Measurements from ENCODE around the gene EI24. TPM values are rescaled to one million over a fixed set of nuclear protein-coding genes. Genes with fewer than 3 reads are reported as not detected.

EI24 gene
- total and polyA plus RNA-seq, 2 of the 4 experiments (the other 2 are of a cell fraction): 89.7 to 95.9 TPM

GRCh38 chr11:125583496-125583895 lies 14.2 kb downstream of the EI24 start:
- no peak for DNase-seq
- Histone ChIP-seq H3K56ac (ENCODE audit: extremely low read depth, insufficient read depth, low read length) (no peak overlapping the region), H2AFZ (replicated peaks; ENCODE audit: low read length, poor library complexity) (no peak overlapping the region), H3K27ac (ENCODE audit: insufficient read depth, low read length) (no peak overlapping the region), H3K36me3 (ENCODE audit: control insufficient read depth, insufficient read depth, low read length) (peaks cover 25% of the 10 kb centered on the region), H3K23ac (ENCODE audit: low read depth, low read length) (no peak overlapping the region), H3K4me3 (ENCODE audit: insufficient read depth, low read depth, low read length) (no peak overlapping the region), H2BK120ac (ENCODE audit: low read depth, low read length) (no peak overlapping the region), H3K9me3 (ENCODE audit: control insufficient read depth, insufficient read depth, low read length) (no peaks in the 10 kb centered on the region), H3K18ac (ENCODE audit: low read depth, low read length) (no peak overlapping the region), H4K8ac (ENCODE audit: low read depth in 2 of 2, low read length in 2 of 2) (no peak overlapping the region), H2BK5ac (ENCODE audit: low read depth, low read length, poor library complexity, severe bottlenecking) (no peak overlapping the region), H3K4ac (ENCODE audit: low read depth, low read length) (no peak overlapping the region), H2BK15ac (ENCODE audit: low read depth, low read length) (no peak overlapping the region), H4K20me1 (ENCODE audit: insufficient read depth, low read length) (no peaks in the 10 kb centered on the region), H2BK20ac (ENCODE audit: low read depth, low read length) (no peak overlapping the region), H3K14ac (replicated peaks; ENCODE audit: low read depth, low read length) (no peak overlapping the region), H3K4me2 (ENCODE audit: low read depth, low read length) (no peak overlapping the region), H3K9ac (ENCODE audit: low read depth, low read length) (no peak overlapping the region), H4K5ac (ENCODE audit: low read depth, low read length) (no peak overlapping the region), H2AK9ac (replicated peaks; ENCODE audit: low read depth, low read length, poor library complexity) (no peak overlapping the region), H3K27me3 (ENCODE audit: control insufficient read depth, insufficient read depth, low read length) (no peaks in the 10 kb centered on the region), H2AK5ac (ENCODE audit: low read depth, low read length) (no peak overlapping the region), H4K91ac (ENCODE audit: insufficient read depth, low read depth, low read length) (no peak overlapping the region), H3K9me1 (ENCODE audit: insufficient read depth, low read length) (peaks cover 7% of the 10 kb centered on the region; the same call in 1 of the 2 replicates), H3K4me1 (ENCODE audit: control insufficient read depth, insufficient read depth, low read length) (no peaks in the 10 kb centered on the region), H3K79me1 (ENCODE audit: low read depth in 1 of 2, low read length in 2 of 2) (peaks cover 0 to 7% of the 10 kb centered on the region in 2 experiments; a peak in 1 of 4 replicates)
- dilution Hi-C loops (cut with HindIII; ENCODE audit: low sequenced_read_pairs, unreplicated experiment): no loop called here
- TF ChIP-seq NFE2L2 (IDR thresholded peaks at IDR 0.05; ENCODE audit: low read depth, low read length) (no peak), FOS (IDR thresholded peaks at IDR 0.05; ENCODE audit: low read depth, low read length) (no peak), RCOR1 (IDR thresholded peaks at IDR 0.05; ENCODE audit: insufficient replicate concordance, low read length) (no peak), ELK1 (IDR thresholded peaks at IDR 0.05; ENCODE audit: borderline replicate concordance, low read depth, low read length) (no peak), BHLHE40 (IDR thresholded peaks at IDR 0.05; ENCODE audit: low read depth, low read length) (no peak), CTCF (conservative IDR thresholded peaks at IDR 0.05; ENCODE audit: low read depth, low read length) (no peak), RFX5 (IDR thresholded peaks at IDR 0.05; ENCODE audit: low read depth, low read length) (no peak), USF2 (IDR thresholded peaks at IDR 0.05; ENCODE audit: low read depth, low read length) (no peak)
- ChIA-PET POLR2A (ENCODE audit: unreplicated experiment) (no interaction called here), CTCF (no interaction called here)
- no peak for ATAC-seq (ENCODE audit: low read depth)
- 94% methylated on average over 4 of the region's 11 CpGs; no CpG with 5 or more reads in 1 of the 2 experiments for WGBS, 2 experiments (ENCODE audit: extremely low coverage in 2 of 2, insufficient read length in 1 of 2)
- BruUV-seq (replicated peaks): no TSS peak
- intact Hi-C loops (cut with micrococcal nuclease): no loop called here
- in situ Hi-C loops (cut with MboI; ENCODE audit: low sequenced_read_pairs): loop anchor here (25.0 kb wide), 1 partner anchor 946 kb away; no protein-coding TSS in a partner anchor

All from IMR-90 (cell line).